Cardiac muscle cell (in vitro differentiated cells and primary cell): ENCODE measurements around the gene PTPRK. TPM values are rescaled to one million over a fixed set of nuclear protein-coding genes. Genes with fewer than 3 reads are reported as not detected.
A peak's percentile ranks its signal among the peaks of the same experiment; 100 is the strongest.

ENCODE experiments used
- DNase-seq, 2 donors: peaks; one replicate each; pipeline versions ENCODE4 v3.0.0 to v3.0.0-alpha.2; 2010 to 2017; ENCODE audit warnings: low read depth in 1 of 2, low spot score in 1 of 2
- H3K27ac ChIP-seq: fragments of 200-600 bp; sonication (generic); 2 replicates; pipeline ENCODE4 v1.5.1; 2016
- H3K27me3 ChIP-seq: fragments of 200-600 bp; sonication (generic); 2 replicates; pipeline ENCODE4 v1.6.0; 2016; ENCODE audit warnings: control low read depth
- H3K36me3 ChIP-seq: fragments of 200-600 bp; sonication (generic); 2 replicates; pipeline ENCODE4 v1.5.1; 2016; ENCODE audit warnings: control low read depth
- H3K4me1 ChIP-seq: fragments of 200-600 bp; sonication (generic); 2 replicates; pipeline ENCODE4 v1.8.1; 2017; ENCODE audit warnings: low read depth, mild to moderate bottlenecking, mixed run types
- H3K4me3 ChIP-seq: fragments of 200-600 bp; sonication (generic); 2 replicates; pipeline ENCODE4 v1.5.1; 2016; ENCODE audit warnings: mild to moderate bottlenecking
- H3K9me3 ChIP-seq: fragments of 200-600 bp; sonication (generic); 2 replicates; pipeline ENCODE4 v1.5.1; 2017; ENCODE audit warnings: low read depth, mild to moderate bottlenecking, control low read depth
- CTCF ChIP-seq: IDR thresholded peaks from 2 replicates; pipeline ENCODE4 v1.5.1; 2012; ENCODE audit warnings: low read depth, mild to moderate bottlenecking, low read length
- polyA plus RNA-seq: library from polyadenylated mRNA; unstranded; fragments of >200 nt; fragmentation: Nextera tagmentation; extraction: Ambion mirVana; gene quantifications from 2 replicates; pipeline ENCODE4 v1.2.1, GENCODE V29; 2016
- total RNA-seq: library from RNA; depleted of rRNA; stranded (reverse); fragments of >200 nt; gene quantifications from 2 replicates; pipeline ENCODE4 v1.2.3, GENCODE V29; 2016

PTPRK gene
- total and polyA plus RNA-seq, 2 experiments from 2014 or later: 48.3 to 73.1 TPM

- H3K4me1 ChIP-seq: no peaks in the 10 kb centered on the region
- no peak overlapping the region for H3K4me3 ChIP-seq
- H3K36me3 ChIP-seq: no peaks in the 10 kb centered on the region
- peak in 1 of 2 donors; percentile 34 for DNase-seq
- H3K27me3 ChIP-seq: no peaks in the 10 kb centered on the region
- H3K27ac ChIP-seq: no peak overlapping the region
- no peak for TF ChIP-seq CTCF
- no peaks in the 10 kb centered on the region for H3K9me3 ChIP-seq
Measured at GRCh38 chr6:128118401-128118800, 402.0 kb downstream of the PTPRK start.

GRCh38 chr6:128117916-128118315 lies 402.5 kb downstream of the PTPRK start:
- no peaks in the 10 kb centered on the region for H3K9me3 ChIP-seq
- no peak for TF ChIP-seq CTCF
- H3K36me3 ChIP-seq: no peaks in the 10 kb centered on the region
- peaks cover 4% of the 10 kb centered on the region for H3K4me1 ChIP-seq
- H3K27me3 ChIP-seq: no peaks in the 10 kb centered on the region
- H3K27ac ChIP-seq: no peak overlapping the region
- DNase-seq: no peak
- H3K4me3 ChIP-seq: no peak overlapping the region

- Histone ChIP-seq H3K4me1 (peaks cover 20% of the 10 kb centered on the region), H3K4me3 (no peak overlapping the region), H3K27me3 (no peaks in the 10 kb centered on the region), H3K36me3 (no peaks in the 10 kb centered on the region), H3K27ac (no peak overlapping the region), H3K9me3 (no peaks in the 10 kb centered on the region)
- no peak for DNase-seq
- no peak for TF ChIP-seq CTCF
Measured at GRCh38 chr6:128114164-128114563, 406.2 kb downstream of the PTPRK start.

GRCh38 chr6:128112494-128112893 lies 407.9 kb downstream of the PTPRK start:
- no peaks in the 10 kb centered on the region for H3K36me3 ChIP-seq
- peaks cover 28% of the 10 kb centered on the region for H3K4me1 ChIP-seq
- no peaks in the 10 kb centered on the region for H3K9me3 ChIP-seq
- no peak for DNase-seq
- H3K27me3 ChIP-seq: no peaks in the 10 kb centered on the region
- no peak for TF ChIP-seq CTCF
- H3K4me3 ChIP-seq: no peak overlapping the region
- H3K27ac ChIP-seq: no peak overlapping the region

GRCh38 chr6:128111096-128111495 lies 409.3 kb downstream of the PTPRK start:
- Histone ChIP-seq H3K9me3 (no peaks in the 10 kb centered on the region), H3K4me1 (peaks cover 28% of the 10 kb centered on the region), H3K27ac (no peak overlapping the region), H3K4me3 (no peak overlapping the region), H3K27me3 (no peaks in the 10 kb centered on the region), H3K36me3 (no peaks in the 10 kb centered on the region)
- DNase-seq: peak in 1 of 2 donors; percentile 35
- TF ChIP-seq CTCF: no peak

- Histone ChIP-seq H3K9me3 (no peaks in the 10 kb centered on the region), H3K4me3 (no peak overlapping the region), H3K36me3 (no peaks in the 10 kb centered on the region), H3K27ac (no peak overlapping the region), H3K27me3 (no peaks in the 10 kb centered on the region), H3K4me1 (peaks cover 21% of the 10 kb centered on the region)
- no peak for TF ChIP-seq CTCF
- DNase-seq: no peak
Measured at GRCh38 chr6:128107682-128108081, 412.7 kb downstream of the PTPRK start.
